ENCODE measurements around the gene BSN. TPM values are rescaled to one million over a fixed set of nuclear protein-coding genes. Genes with fewer than 3 reads are reported as not detected.

BSN gene
- total RNA-seq, 1 experiment from 2014 or later: 0.37 TPM

DNA sequence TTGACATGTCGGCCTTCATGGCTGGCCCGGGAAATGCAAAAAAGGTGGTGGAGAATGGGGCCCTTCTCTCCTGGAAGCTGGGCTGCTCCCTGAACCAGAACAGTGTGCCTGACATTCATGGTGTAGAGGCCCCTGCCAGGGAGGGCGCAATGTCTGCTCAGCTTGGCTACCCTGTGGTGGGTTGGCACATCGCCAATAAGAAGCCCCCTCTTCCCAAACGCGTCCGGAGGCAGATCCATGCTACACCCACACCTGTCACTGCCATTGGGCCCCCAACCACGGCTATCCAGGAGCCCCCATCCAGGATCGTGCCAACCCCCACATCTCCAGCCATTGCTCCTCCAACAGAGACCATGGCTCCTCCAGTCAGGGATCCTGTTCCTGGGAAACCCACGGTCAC lies 23.1 kb upstream of the BSN start:
- Histone ChIP-seq H3K79me2 (ENCODE audit: low read length) (0 out of 2 replicates have a peak, but pooled peaks cover 5% of the 10 kb centered on the region), H3K4me1 (ENCODE audit: low read length) (no peaks in the 10 kb centered on the region), H3K27ac (ENCODE audit: low read length) (no peak overlapping the region), H3K9me3 (ENCODE audit: low read length) (no peaks in the 10 kb centered on the region), H3K9me2 (replicated peaks; ENCODE audit: insufficient read depth, low read length) (no peaks in the 10 kb centered on the region), H4K20me1 (ENCODE audit: insufficient read depth, low read depth, low read length) (no peaks in the 10 kb centered on the region), H3K9ac (ENCODE audit: low read length) (no peak overlapping the region), H2AFZ (ENCODE audit: low read length) (no peak overlapping the region), H3K36me3 (ENCODE audit: insufficient read depth, low read length) (no peaks in the 10 kb centered on the region), H3K27me3 (ENCODE audit: low read length) (no peaks in the 10 kb centered on the region), H3K4me2 (ENCODE audit: low read depth, low read length, poor library complexity, severe bottlenecking) (no peak overlapping the region), H3K4me3 (ENCODE audit: low read length) (no peak overlapping the region)
- DNase-seq: no peak

DNA sequence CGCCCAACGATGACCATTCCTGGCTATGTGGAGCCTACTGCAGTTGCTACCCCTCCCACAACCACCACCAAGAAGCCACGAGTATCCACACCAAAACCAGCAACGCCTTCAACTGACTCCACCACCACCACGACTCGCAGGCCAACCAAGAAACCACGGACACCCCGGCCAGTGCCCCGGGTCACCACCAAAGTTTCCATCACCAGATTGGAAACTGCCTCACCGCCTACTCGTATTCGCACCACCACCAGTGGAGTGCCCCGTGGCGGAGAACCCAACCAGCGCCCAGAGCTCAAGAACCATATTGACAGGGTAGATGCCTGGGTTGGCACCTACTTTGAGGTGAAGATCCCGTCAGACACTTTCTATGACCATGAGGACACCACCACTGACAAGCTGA lies 22.6 kb upstream of the BSN start:
- Histone ChIP-seq H4K20me1 (ENCODE audit: insufficient read depth, low read depth, low read length) (no peaks in the 10 kb centered on the region), H3K27me3 (ENCODE audit: low read length) (no peaks in the 10 kb centered on the region), H3K9me2 (replicated peaks; ENCODE audit: insufficient read depth, low read length) (no peaks in the 10 kb centered on the region), H2AFZ (ENCODE audit: low read length) (no peak overlapping the region), H3K27ac (ENCODE audit: low read length) (no peak overlapping the region), H3K79me2 (ENCODE audit: low read length) (0 out of 2 replicates have a peak, but pooled peaks cover 5% of the 10 kb centered on the region), H3K9me3 (ENCODE audit: low read length) (no peaks in the 10 kb centered on the region), H3K4me3 (ENCODE audit: low read length) (no peak overlapping the region), H3K36me3 (ENCODE audit: insufficient read depth, low read length) (no peaks in the 10 kb centered on the region), H3K4me2 (ENCODE audit: low read depth, low read length, poor library complexity, severe bottlenecking) (no peak overlapping the region), H3K9ac (ENCODE audit: low read length) (no peak overlapping the region), H3K4me1 (ENCODE audit: low read length) (no peaks in the 10 kb centered on the region; the same call in 1 of the 2 replicates)
- no peak for DNase-seq

DNA sequence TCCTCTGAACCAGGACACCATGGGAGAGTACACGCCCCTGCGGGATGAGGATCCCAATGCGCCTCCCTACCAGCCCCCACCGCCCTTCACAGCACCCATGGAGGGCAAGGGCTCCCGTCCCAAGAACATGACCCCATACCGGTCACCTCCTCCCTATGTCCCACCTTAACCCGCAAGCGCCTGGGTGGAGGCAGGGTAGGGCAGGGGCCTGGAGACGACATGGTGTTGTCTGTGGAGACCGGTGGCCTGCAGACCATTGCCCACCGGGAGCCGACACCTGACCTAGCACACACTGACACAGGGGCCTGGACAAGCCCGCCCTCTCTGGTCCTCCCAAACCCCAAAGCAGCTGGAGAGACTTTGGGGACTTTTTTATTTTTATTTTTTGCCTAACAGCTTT lies 21.2 kb upstream of the BSN start:
- no peak overlapping the region for H3K4me2 ChIP-seq (ENCODE audit: low read depth, low read length, poor library complexity, severe bottlenecking)
- H3K9ac ChIP-seq (ENCODE audit: low read length): no peak overlapping the region
- DNase-seq: no peak
- H3K4me3 ChIP-seq (ENCODE audit: low read length): no peak overlapping the region
- H3K4me1 ChIP-seq (ENCODE audit: low read length): peaks cover 7% of the 10 kb centered on the region
- H3K27ac ChIP-seq (ENCODE audit: low read length): no peak overlapping the region
- no peaks in the 10 kb centered on the region for H3K79me2 ChIP-seq (ENCODE audit: low read length)
- no peaks in the 10 kb centered on the region for H4K20me1 ChIP-seq (ENCODE audit: insufficient read depth, low read depth, low read length)
- H3K9me3 ChIP-seq (ENCODE audit: low read length): no peaks in the 10 kb centered on the region
- H3K36me3 ChIP-seq (ENCODE audit: insufficient read depth, low read length): no peaks in the 10 kb centered on the region
- no peaks in the 10 kb centered on the region for H3K9me2 ChIP-seq (replicated peaks; ENCODE audit: insufficient read depth, low read length)
- no peaks in the 10 kb centered on the region for H3K27me3 ChIP-seq (ENCODE audit: low read length)
- H2AFZ ChIP-seq (ENCODE audit: low read length): no peak overlapping the region

DNA sequence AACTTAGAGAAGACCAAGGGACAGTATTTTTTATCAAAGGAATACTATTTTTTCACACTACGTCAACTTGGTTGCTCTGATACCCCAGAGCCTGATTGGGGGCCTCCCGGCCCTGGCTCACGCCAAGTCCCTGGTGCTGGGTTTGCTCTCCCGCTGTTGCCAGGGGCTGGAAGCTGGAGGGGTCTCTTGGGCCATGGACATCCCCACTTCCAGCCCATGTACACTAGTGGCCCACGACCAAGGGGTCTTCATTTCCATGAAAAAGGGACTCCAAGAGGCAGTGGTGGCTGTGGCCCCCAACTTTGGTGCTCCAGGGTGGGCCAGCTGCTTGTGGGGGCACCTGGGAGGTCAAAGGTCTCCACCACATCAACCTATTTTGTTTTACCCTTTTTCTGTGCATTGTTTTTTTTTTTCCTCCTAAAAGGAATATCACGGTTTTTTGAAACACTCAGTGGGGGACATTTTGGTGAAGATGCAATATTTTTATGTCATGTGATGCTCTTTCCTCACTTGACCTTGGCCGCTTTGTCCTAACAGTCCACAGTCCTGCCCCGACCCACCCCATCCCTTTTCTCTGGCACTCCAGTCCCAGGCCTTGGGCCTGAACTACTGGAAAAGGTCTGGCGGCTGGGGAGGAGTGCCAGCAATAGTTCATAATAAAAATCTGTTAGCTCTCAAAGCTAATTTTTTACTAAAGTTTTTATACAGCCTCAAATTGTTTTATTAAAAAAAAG lies 20.3 kb upstream of the BSN start:
- no peak overlapping the region for H3K4me3 ChIP-seq (ENCODE audit: low read length)
- no peaks in the 10 kb centered on the region for H4K20me1 ChIP-seq (ENCODE audit: insufficient read depth, low read depth, low read length)
- peaks cover 7% of the 10 kb centered on the region for H3K4me1 ChIP-seq (ENCODE audit: low read length)
- H3K4me2 ChIP-seq (ENCODE audit: low read depth, low read length, poor library complexity, severe bottlenecking): no peak overlapping the region
- no peak overlapping the region for H3K9ac ChIP-seq (ENCODE audit: low read length)
- H3K27me3 ChIP-seq (ENCODE audit: low read length): no peaks in the 10 kb centered on the region
- DNase-seq: no peak
- H3K9me2 ChIP-seq (replicated peaks; ENCODE audit: insufficient read depth, low read length): no peaks in the 10 kb centered on the region
- no peaks in the 10 kb centered on the region for H3K9me3 ChIP-seq (ENCODE audit: low read length)
- H2AFZ ChIP-seq (ENCODE audit: low read length): no peak overlapping the region
- H3K79me2 ChIP-seq (ENCODE audit: low read length): no peaks in the 10 kb centered on the region
- no peaks in the 10 kb centered on the region for H3K36me3 ChIP-seq (ENCODE audit: insufficient read depth, low read length)
- H3K27ac ChIP-seq (ENCODE audit: low read length): no peak overlapping the region

DNA sequence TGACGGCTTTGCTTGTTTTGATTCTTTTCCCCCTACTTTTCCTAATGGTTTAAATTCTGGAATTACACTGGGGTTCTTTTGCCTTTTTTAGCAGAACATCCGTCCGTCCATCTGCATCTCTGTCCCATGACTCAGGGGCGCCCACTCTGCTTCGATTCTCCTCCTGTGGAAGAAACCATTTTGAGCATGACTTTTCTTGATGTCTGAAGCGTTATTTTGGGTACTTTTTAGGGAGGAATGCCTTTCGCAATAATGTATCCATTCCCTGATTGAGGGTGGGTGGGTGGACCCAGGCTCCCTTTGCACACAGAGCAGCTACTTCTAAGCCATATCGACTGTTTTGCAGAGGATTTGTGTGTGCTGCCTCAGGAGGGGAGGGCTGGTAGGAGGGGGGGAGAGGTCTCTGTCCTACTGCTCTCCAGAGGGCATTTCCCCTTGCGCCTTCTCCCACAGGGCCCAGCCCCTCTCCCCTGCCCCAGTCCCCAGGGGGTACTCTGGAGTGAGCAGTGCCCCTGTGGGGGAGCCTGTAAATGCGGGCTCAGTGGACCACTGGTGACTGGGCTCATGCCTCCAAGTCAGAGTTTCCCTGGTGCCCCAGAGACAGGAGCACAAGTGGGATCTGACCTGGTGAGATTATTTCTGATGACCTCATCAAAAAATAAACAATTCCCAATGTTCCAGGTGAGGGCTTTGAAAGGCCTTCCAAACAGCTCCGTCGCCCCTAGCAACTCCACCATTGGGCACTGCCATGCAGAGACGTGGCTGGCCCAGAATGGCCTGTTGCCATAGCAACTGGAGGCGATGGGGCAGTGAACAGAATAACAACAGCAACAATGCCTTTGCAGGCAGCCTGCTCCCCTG lies 19.5 kb upstream of the BSN start:
- peak; percentile 53 for DNase-seq
- Histone ChIP-seq H3K9me3 (ENCODE audit: low read length) (no peaks in the 10 kb centered on the region), H3K9ac (ENCODE audit: low read length) (no peak overlapping the region), H3K79me2 (ENCODE audit: low read length) (no peaks in the 10 kb centered on the region), H3K27me3 (ENCODE audit: low read length) (no peaks in the 10 kb centered on the region), H3K4me3 (ENCODE audit: low read length) (no peak overlapping the region), H3K4me2 (ENCODE audit: low read depth, low read length, poor library complexity, severe bottlenecking) (no peak overlapping the region), H3K4me1 (ENCODE audit: low read length) (peaks cover 11% of the 10 kb centered on the region), H2AFZ (ENCODE audit: low read length) (no peak overlapping the region), H4K20me1 (ENCODE audit: insufficient read depth, low read depth, low read length) (no peaks in the 10 kb centered on the region), H3K9me2 (replicated peaks; ENCODE audit: insufficient read depth, low read length) (no peaks in the 10 kb centered on the region), H3K36me3 (ENCODE audit: insufficient read depth, low read length) (no peaks in the 10 kb centered on the region), H3K27ac (ENCODE audit: low read length) (no peak overlapping the region)

DNA sequence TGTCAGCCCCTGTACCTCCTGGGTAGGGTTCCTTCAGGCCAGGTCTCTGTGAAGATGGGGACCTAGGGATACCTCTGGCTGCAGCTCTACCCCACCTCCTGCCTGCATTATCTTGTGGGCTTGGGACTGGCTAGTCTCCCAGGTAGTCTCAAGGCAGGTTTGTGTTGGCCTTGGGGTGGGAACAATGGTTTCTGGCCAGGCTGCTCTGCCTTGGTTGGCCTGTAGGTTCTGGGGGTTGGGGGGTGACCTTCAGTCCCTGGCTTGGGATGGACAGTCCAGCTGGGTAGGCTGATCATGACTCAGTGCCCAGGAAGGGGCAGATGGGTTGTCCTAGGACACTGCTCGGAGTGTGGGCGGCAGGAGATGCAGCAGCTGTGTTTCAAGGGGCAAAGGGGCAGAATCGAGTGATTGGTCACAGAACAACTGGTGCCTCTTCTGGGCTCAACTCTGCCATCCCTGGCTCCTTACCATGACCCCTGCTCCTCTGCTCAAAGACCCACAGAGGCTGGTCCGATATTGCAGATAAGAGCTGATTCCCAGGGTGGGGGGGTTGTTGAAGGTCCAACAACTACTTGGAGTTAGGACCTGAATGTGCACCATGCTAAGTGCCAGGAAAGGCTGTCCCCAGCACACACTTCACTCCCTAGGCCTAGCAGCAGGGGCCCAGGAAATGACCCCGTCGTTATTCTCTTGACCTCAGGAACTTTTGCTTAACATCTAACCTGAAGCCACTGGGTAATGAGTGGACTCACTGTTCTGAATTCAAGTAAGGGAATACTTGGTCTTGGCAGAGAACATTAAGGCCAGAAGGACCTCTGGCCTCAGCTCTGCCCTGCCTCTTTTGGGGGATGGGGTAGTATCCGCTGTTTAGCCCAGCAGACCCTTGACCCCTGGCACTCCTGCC lies 18.1 kb upstream of the BSN start:
- no peak for DNase-seq
- Histone ChIP-seq H3K4me1 (ENCODE audit: low read length) (peaks cover 18% of the 10 kb centered on the region), H3K79me2 (ENCODE audit: low read length) (no peaks in the 10 kb centered on the region), H3K36me3 (ENCODE audit: insufficient read depth, low read length) (no peaks in the 10 kb centered on the region), H3K9me2 (replicated peaks; ENCODE audit: insufficient read depth, low read length) (no peaks in the 10 kb centered on the region), H3K27me3 (ENCODE audit: low read length) (no peaks in the 10 kb centered on the region), H2AFZ (ENCODE audit: low read length) (no peak overlapping the region), H3K4me3 (ENCODE audit: low read length) (no peak overlapping the region), H4K20me1 (ENCODE audit: insufficient read depth, low read depth, low read length) (no peaks in the 10 kb centered on the region), H3K27ac (ENCODE audit: low read length) (no peak overlapping the region), H3K9me3 (ENCODE audit: low read length) (no peaks in the 10 kb centered on the region), H3K4me2 (ENCODE audit: low read depth, low read length, poor library complexity, severe bottlenecking) (no peak overlapping the region), H3K9ac (ENCODE audit: low read length) (no peak overlapping the region)

DNA sequence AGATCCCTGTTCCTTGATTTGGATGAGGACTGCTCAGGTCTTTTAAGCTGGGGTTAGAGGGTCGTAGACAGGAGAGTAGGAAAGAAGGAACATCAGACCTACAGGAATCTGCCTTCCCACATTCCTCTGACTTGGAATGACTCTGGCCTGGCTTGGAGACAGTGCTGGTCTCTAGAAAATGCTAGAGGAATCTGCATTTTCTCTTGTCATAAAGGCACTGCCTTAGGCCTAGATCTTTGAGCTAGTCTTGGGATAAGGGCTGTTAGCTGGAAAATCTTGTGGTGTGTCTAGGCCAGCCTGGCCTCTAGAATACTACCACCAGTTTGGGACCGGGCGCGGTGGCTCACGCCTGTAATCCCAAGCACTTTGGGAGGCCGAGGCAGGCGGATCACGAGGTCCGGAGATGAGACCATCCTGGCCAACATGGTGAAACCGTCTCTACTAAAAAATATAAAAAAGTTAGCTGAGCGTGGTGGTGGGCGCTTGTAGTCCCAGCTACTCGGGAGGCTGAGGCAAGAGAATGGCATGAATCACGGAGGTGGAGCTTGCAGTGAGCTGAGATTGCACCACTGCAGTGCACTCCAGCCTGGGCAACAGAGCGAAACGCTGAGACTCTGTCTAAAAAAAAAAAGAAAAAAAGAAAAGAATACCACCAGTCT lies 17.3 kb upstream of the BSN start:
- Histone ChIP-seq H4K20me1 (ENCODE audit: insufficient read depth, low read depth, low read length) (no peaks in the 10 kb centered on the region), H3K27ac (ENCODE audit: low read length) (no peak overlapping the region; the same call in 1 of the 2 replicates)

More for the DNA sequence above, 17.3 kb upstream of the BSN start:
- H3K27me3 ChIP-seq (ENCODE audit: low read length): no peaks in the 10 kb centered on the region
- H3K79me2 ChIP-seq (ENCODE audit: low read length): no peaks in the 10 kb centered on the region
- H3K9me2 ChIP-seq (replicated peaks; ENCODE audit: insufficient read depth, low read length): no peaks in the 10 kb centered on the region
- peaks cover 18% of the 10 kb centered on the region for H3K4me1 ChIP-seq (ENCODE audit: low read length)
- H3K4me2 ChIP-seq (ENCODE audit: low read depth, low read length, poor library complexity, severe bottlenecking): no peak overlapping the region
- H3K4me3 ChIP-seq (ENCODE audit: low read length): no peak overlapping the region
- no peak overlapping the region for H2AFZ ChIP-seq (ENCODE audit: low read length)
- H3K9ac ChIP-seq (ENCODE audit: low read length): no peak overlapping the region
- H3K36me3 ChIP-seq (ENCODE audit: insufficient read depth, low read length): no peaks in the 10 kb centered on the region
- H3K9me3 ChIP-seq (ENCODE audit: low read length): no peaks in the 10 kb centered on the region
- no peak for DNase-seq

Data from Karpas-422 (cell line).